Measurements from ENCODE around the gene CLBA1. TPM values are rescaled to one million over a fixed set of nuclear protein-coding genes. Genes with fewer than 3 reads are reported as not detected.
"Not testable (repeated sequence)": the region's sequence is repeated elsewhere in the genome, so short reads cannot be mapped to it uniquely, and the experiment has no call there.

Gene CLBA1
- total RNA-seq, 1 donor from 2014 or later = 10.5 TPM

DNA sequence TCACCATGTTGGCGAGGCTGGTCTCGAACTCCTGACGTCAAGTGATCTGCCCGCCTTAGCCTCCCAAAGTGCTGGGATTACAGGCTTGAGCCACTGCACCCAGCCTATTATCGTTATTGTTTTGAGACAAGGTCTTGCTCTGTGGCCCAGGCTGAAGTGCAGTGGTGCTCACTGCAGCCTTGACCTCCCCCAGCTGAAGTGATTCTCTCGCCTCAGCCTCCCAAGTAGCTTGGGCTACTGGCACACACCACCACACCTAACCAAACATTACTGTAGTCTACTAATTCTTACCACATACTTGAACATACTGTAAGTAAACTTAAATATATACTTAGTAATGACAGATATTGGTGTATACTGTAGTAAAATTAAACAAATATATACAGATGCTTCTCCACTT, 39.8 kb downstream of the CLBA1 start:
- intact Hi-C loops (cut with DNase I) = no loop called here
- H3K36me3 ChIP-seq = no peaks in the 10 kb centered on the region
- no peak for DNase-seq
- H3K27ac ChIP-seq = peak overlapping the region; percentile 24
- H3K27me3 ChIP-seq (ENCODE audit: low read depth) = no peaks in the 10 kb centered on the region
- TF ChIP-seq, protein P1, sequence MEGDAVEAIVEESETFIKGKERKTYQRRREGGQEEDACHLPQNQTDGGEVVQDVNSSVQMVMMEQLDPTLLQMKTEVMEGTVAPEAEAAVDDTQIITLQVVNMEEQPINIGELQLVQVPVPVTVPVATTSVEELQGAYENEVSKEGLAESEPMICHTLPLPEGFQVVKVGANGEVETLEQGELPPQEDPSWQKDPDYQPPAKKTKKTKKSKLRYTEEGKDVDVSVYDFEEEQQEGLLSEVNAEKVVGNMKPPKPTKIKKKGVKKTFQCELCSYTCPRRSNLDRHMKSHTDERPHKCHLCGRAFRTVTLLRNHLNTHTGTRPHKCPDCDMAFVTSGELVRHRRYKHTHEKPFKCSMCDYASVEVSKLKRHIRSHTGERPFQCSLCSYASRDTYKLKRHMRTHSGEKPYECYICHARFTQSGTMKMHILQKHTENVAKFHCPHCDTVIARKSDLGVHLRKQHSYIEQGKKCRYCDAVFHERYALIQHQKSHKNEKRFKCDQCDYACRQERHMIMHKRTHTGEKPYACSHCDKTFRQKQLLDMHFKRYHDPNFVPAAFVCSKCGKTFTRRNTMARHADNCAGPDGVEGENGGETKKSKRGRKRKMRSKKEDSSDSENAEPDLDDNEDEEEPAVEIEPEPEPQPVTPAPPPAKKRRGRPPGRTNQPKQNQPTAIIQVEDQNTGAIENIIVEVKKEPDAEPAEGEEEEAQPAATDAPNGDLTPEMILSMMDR (IDR thresholded peaks at IDR 0.05) = no peak
- peaks cover 8% of the 10 kb centered on the region for H3K4me1 ChIP-seq
- no peaks in the 10 kb centered on the region for H3K9me3 ChIP-seq
- ATAC-seq = no peak
- no peak overlapping the region for H3K4me3 ChIP-seq

DNA sequence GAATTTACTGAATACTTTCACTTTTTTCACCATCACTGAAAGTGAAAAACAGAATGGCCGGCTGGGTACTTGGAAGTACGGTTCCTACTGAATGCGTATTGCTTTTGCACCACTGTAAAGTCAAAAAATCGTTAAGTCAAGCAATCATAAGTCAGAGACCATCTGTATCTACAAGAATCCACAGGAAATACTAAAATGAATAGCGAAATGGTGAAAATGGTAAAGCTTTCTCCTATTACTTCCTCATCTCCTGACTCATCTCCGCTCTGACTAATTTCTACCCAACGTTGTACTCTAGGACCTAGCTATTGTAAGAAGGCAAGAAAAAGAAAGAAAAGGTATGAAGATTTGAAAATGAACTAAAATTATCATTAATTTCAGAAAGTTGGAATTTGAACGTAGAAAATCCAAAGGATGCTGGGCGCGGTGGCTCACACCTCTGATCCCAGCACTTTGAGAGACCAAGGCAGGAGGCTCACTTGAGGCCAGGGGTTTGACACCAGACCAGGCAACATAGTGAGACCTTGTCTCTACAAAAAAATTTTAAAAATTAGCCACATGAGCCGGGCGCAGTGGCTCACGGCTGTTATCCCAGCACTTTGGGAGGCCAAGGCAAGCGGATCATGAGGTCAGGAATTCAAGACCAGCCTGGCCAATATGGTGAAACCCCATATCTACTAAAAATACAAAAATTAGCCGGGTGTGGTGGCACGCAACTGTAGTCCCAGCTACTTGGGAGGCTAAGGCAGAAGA, 40.6 kb downstream of the CLBA1 start:
- Histone ChIP-seq H3K27ac (no peak overlapping the region), H3K4me3 (no peak overlapping the region), H3K27me3 (ENCODE audit: low read depth) (no peaks in the 10 kb centered on the region), H3K4me1 (peaks cover 8% of the 10 kb centered on the region), H3K9me3 (no peaks in the 10 kb centered on the region), H3K36me3 (no peaks in the 10 kb centered on the region)
- ATAC-seq (no peak), DNase-seq (no peak)
- TF ChIP-seq, protein P1 (IDR thresholded peaks at IDR 0.05) = no peak
- intact Hi-C loops (cut with DNase I) = no loop called here

DNA sequence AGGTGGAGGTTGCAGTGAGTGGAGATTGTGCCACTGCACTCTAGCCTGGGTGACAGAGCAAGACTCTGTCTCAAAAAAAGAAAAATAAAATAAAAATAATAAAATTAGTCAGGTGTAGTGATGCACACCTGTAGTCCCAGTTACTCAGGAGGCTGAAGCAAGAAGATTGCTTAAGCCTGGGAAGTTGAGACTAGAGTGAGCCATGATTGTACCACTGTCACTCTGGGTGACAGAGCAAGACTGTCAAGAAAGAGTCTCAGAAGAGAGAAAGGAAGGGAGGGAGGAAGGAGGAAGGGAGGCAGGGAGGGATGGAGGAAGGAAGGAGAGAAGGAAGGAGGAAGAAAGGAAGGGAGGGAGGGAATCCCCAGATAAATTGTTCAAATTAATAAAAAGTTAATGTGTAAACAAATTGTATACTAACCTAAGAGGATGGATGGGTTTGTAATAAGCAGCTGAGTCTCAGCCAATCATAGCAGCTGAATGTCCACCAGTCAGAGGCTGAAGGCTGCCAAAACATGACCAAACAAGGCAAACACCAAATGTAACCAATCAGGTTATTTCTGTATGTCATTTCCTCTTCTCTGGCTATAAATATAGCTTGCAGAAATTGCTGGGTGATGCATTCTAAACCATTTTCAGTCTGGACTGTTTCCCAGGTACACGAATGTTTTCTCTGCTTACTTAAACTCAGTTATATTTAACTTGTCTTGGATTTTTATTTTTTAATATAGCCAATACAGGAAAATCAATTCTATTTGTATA, 41.4 kb downstream of the CLBA1 start:
- DNase-seq (no peak), ATAC-seq (no peak)
- no peak overlapping the region for H3K27ac ChIP-seq
- no peaks in the 10 kb centered on the region for H3K27me3 ChIP-seq (ENCODE audit: low read depth)
- H3K4me1 ChIP-seq = peaks cover 3% of the 10 kb centered on the region
- intact Hi-C loops (cut with DNase I) = no loop called here
- TF ChIP-seq, protein P1 (IDR thresholded peaks at IDR 0.05) = no peak
- H3K36me3 ChIP-seq = no peaks in the 10 kb centered on the region
- no peak overlapping the region for H3K4me3 ChIP-seq
- H3K9me3 ChIP-seq = no peaks in the 10 kb centered on the region

DNA sequence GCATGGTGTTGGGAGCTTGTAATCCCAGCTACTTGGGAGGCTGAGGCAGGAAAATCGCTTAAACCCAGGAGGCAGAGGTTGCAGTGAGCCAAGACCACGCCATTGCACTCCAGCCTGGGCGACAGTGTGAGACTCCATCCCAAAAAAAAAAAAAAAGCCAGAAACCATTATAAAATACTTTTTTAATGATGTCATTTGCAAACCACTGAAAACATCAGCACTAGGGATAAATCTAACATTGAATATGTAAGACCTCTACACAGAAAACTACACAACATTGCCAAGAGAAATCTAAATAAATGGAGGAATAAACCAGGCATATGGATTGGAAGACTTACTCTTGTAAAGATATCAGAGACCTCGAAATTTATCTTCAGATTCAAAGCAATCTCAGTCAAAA, 42.1 kb downstream of the CLBA1 start:
- H3K36me3 ChIP-seq; H3K27ac ChIP-seq; H3K4me1 ChIP-seq; H3K9me3 ChIP-seq; intact Hi-C loops (cut with DNase I); H3K27me3 ChIP-seq (ENCODE audit: low read depth); H3K4me3 ChIP-seq; DNase-seq; ATAC-seq: not testable (repeated sequence)

DNA sequence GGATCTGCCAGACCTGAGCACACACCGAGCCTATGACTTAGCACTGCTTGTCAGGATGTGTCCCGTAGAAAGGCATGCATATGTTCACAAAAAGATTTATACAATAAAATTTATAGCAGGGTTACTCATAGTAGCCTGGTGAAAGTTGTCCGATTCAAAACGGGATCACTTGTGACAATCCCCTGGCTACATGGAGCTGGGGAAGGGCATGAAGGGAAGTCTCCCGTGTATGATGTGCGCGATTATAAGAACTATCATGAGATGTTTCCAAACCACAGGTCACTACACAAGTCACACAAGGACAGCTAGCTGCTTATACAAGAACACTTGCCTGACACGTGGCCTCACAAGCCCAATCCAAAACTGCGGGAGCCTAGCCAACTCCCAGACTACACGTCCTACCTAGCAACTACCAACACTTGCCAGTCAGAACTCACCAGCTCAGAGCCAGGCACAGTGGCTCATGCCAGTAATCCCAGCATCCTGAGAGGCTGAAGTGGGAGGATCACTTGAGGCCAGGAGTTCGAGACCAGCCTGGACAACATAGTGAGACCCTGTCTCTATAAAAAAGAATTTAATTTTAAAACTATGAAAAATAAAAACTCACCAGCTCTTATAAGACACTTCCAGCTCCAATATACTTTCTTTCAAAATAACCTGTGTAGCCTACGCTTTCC, 42.8 kb downstream of the CLBA1 start:
- no peak overlapping the region for H3K27ac ChIP-seq
- TF ChIP-seq, protein P1 (IDR thresholded peaks at IDR 0.05) = no peak
- intact Hi-C loops (cut with DNase I) = no loop called here
- ATAC-seq (no peak), DNase-seq (no peak)
- no peaks in the 10 kb centered on the region for H3K36me3 ChIP-seq
- no peaks in the 10 kb centered on the region for H3K27me3 ChIP-seq (ENCODE audit: low read depth)
- no peaks in the 10 kb centered on the region for H3K9me3 ChIP-seq
- no peak overlapping the region for H3K4me3 ChIP-seq
- peaks cover 9% of the 10 kb centered on the region for H3K4me1 ChIP-seq
